Measurements from ENCODE around the gene ZNF33B. TPM values are rescaled to one million over a fixed set of nuclear protein-coding genes. Genes with fewer than 3 reads are reported as not detected.

The ZNF33B gene
- 12.6 and 16.9 TPM in 2 replicates for total RNA-seq (2014; rRNA removed; shearing (Covaris generic))
- total RNA-seq (2022): 19.9 and 20.9 TPM in 2 replicates
- Bru-seq, nascent RNA: percentile 77 among the genes with signal in this experiment
- percentile 69 among the genes with signal in this experiment for BruChase-seq, experiment 1, labeled RNA remaining after a 6-hour chase
- BruChase-seq, experiment 2, labeled RNA remaining after a 2-hour chase: percentile 76 among the genes with signal in this experiment
- long read RNA-seq, full-length matches to known transcripts: 1 of 21 reads
- long read RNA-seq, partial matches to known transcripts: 0 of 21 reads
- long read RNA-seq, other reads (novel, unspliced or antisense): 20 of 21 reads

DNA sequence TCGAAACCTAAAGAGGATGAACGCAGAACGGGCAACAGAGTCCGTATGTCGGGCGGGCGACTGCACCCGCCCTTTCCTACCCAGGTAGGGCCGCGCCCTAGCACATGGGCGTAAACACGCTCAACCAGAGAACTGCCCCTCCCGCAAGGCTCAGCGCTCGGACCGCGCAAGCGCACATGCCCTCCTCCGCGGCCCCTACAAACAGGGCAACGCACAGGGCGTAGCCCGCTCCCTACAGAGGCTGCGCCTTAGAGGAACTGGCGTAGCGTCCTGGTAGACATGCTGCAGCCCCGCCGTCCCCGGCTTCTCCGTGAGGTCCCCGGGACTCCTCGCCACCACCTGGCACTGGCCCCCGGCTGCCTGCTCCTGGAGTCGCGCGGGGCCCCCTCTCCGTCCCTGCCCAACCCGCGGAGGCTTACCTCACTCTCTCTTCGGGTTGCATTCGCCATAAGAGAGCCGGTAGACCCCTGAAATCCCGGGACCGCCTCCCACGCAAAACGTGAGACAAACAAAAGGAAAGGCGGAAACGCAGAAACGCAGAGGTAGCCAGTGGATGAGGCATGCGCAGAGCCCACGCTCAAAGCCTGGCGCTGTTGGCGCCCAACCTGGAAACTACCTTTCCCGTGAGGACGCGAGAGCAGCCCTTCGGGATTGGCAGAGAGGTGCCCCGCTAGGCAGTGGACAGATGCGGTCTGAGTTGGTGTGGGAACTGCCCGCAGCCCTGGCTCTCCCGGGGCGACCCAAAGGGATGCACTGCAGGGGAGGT is at the start of gene ZNF33B:
TSS of gene ZNF33B (minus strand) at position 516 of the 766 bp plus-strand sequence. CDS start 1,642 bp downstream, outside the sequence.
- TF ChIP-seq EZH2phosphoT487 (IDR thresholded peaks at IDR 0.05; ENCODE audit: borderline replicate concordance, low read depth, low read length) (no peak), CTCF (conservative IDR thresholded peaks at IDR 0.05; ENCODE audit: low read length) (no peak)
- peaks cover 24% of the 10 kb centered on the region for H3K36me3 ChIP-seq (ENCODE audit: insufficient read depth, low read length)
- no peaks in the 10 kb centered on the region for H3K9me2 ChIP-seq (ENCODE audit: insufficient read depth, low read length)
- peak within 1 kb of the TSS; percentile 76 for H3K4me3 ChIP-seq (ENCODE audit: low read depth, low read length, poor library complexity, severe bottlenecking)
- no peaks in the 10 kb centered on the region for H3K9me3 ChIP-seq (ENCODE audit: low read length)
- peaks cover 20% of the 10 kb centered on the region for H3K4me1 ChIP-seq (ENCODE audit: insufficient read depth, low read length, poor library complexity, severe bottlenecking)
- intact Hi-C loops (cut with micrococcal nuclease; ENCODE audit: unreplicated experiment): loop anchor here (1.0 to 10.0 kb wide), 3 partner anchors 86 to 497 kb away; partner anchors contain the start of genes BMS1 and CSGALNACT2
- no peaks in the 10 kb centered on the region for H4K20me1 ChIP-seq (ENCODE audit: insufficient read depth, low read length)
- H2AFZ ChIP-seq (ENCODE audit: low read length): peak within 1 kb of the TSS; percentile 96
- H3K79me2 ChIP-seq (ENCODE audit: insufficient read depth, low read depth, low read length): peaks cover 26% of the 10 kb centered on the region
- CTCF ChIA-PET (ENCODE audit: unreplicated experiment): no interaction called here
- DNase-seq (ENCODE audit: low spot score): peak; percentile 97
- BruUV-seq (replicated peaks): no TSS peak
- POLR2A ChIA-PET: interaction anchor here (0.5 to 1.3 kb wide), 3 partner anchors 9 to 482 kb away, joined by 3 to 4 read pairs (median 4); no protein-coding TSS in a partner anchor
- peak within 1 kb of the TSS; percentile 86 for H3K27ac ChIP-seq (ENCODE audit: low read depth, low read length, poor library complexity, severe bottlenecking)
- peak within 1 kb of the TSS; percentile 86 for H3K4me2 ChIP-seq (ENCODE audit: low read length)

DNA sequence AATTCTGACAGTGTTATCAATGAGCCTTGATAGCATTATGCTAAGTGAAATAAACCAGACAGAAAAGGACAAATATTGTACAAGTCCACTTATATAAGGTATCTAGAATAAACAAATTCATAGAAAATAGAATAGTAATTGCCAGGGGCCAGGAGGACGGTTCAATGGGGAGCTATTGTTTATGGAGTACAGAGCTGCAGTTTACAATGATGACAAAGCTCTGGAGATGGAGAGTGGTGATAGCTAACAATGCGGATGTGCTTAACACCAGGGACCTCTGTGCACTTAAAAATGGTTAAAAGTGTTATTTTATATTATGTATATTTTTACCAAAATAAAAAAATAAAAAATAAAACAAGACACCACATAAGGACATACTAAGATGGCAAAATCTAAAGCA is 46.1 kb upstream of the ZNF33B start:
- no peak overlapping the region for H3K4me3 ChIP-seq (ENCODE audit: low read depth, low read length, poor library complexity, severe bottlenecking)
- TF ChIP-seq CTCF (conservative IDR thresholded peaks at IDR 0.05; ENCODE audit: low read length): no peak
- TF ChIP-seq EZH2phosphoT487 (IDR thresholded peaks at IDR 0.05; ENCODE audit: borderline replicate concordance, low read depth, low read length): no peak
- H3K4me1 ChIP-seq (ENCODE audit: insufficient read depth, low read length, poor library complexity, severe bottlenecking): no peaks in the 10 kb centered on the region
- H3K79me2 ChIP-seq (ENCODE audit: insufficient read depth, low read depth, low read length): no peaks in the 10 kb centered on the region
- no peaks in the 10 kb centered on the region for H3K9me2 ChIP-seq (ENCODE audit: insufficient read depth, low read length)
- BruUV-seq (replicated peaks): no TSS peak
- H3K27ac ChIP-seq (ENCODE audit: low read depth, low read length, poor library complexity, severe bottlenecking): no peak overlapping the region
- intact Hi-C loops (cut with micrococcal nuclease; ENCODE audit: unreplicated experiment): no loop called here
- H4K20me1 ChIP-seq (ENCODE audit: insufficient read depth, low read length): no peaks in the 10 kb centered on the region
- ChIA-PET CTCF (ENCODE audit: unreplicated experiment) (no interaction called here), POLR2A (interaction anchor here (0.7 to 1.2 kb wide), 2 partner anchors 32 to 82 kb away, joined by 3 read pairs; no protein-coding TSS in a partner anchor)
- no peaks in the 10 kb centered on the region for H3K36me3 ChIP-seq (ENCODE audit: insufficient read depth, low read length)
- H3K9me3 ChIP-seq (ENCODE audit: low read length): no peaks in the 10 kb centered on the region
- DNase-seq (ENCODE audit: low spot score): no peak
- no peak overlapping the region for H3K4me2 ChIP-seq (ENCODE audit: low read length)
- no peak overlapping the region for H2AFZ ChIP-seq (ENCODE audit: low read length)

Measured in OCI-LY7 (cell line).